GM21528 (cell line): Measurements from ENCODE around the gene SLC19A1.
"Not testable (repeated sequence)": the region's sequence is repeated elsewhere in the genome, so short reads cannot be mapped to it uniquely, and the experiment has no call there.

Source experiments
- ATAC-seq: cut with Tn5 transposase; IDR thresholded peaks from one replicate; pipeline ENCODE4 v1.9.1; 2021; ENCODE audit warnings: mild to moderate bottlenecking, moderate library complexity; ENCODE audit not compliant: unreplicated experiment, low FRiP score

The SLC19A1 gene

GRCh38 chr21:45577801-45578175 lies 35.5 kb upstream of the SLC19A1 start:
- ATAC-seq = no peak

- no peak for ATAC-seq
These were observed 34.8 kb upstream of the SLC19A1 start for GRCh38 chr21:45576838-45577737.

- no peak for ATAC-seq
These were observed 34.0 kb upstream of the SLC19A1 start for GRCh38 chr21:45575993-45576837.

GRCh38 chr21:45575304-45575992 lies 33.2 kb upstream of the SLC19A1 start:
- ATAC-seq = no peak

- no peak for ATAC-seq
These were observed 32.5 kb upstream of the SLC19A1 start for GRCh38 chr21:45574691-45575090.

GRCh38 chr21:45574081-45574501 lies 31.9 kb upstream of the SLC19A1 start:
- no peak for ATAC-seq

- ATAC-seq = no peak
These were observed 31.3 kb upstream of the SLC19A1 start for GRCh38 chr21:45573452-45574035.

GRCh38 chr21:45572783-45573451 lies 30.7 kb upstream of the SLC19A1 start:
- no peak for ATAC-seq

- ATAC-seq = no peak
These were observed 30.0 kb upstream of the SLC19A1 start for GRCh38 chr21:45572231-45572630.

GRCh38 chr21:45571641-45572040 lies 29.4 kb upstream of the SLC19A1 start:
- ATAC-seq = no peak

GRCh38 chr21:45570826-45571601 lies 28.8 kb upstream of the SLC19A1 start:
- ATAC-seq = no peak

- no peak for ATAC-seq
These were observed 27.8 kb upstream of the SLC19A1 start for GRCh38 chr21:45570071-45570470.

- ATAC-seq = no peak
These were observed 26.1 kb upstream of the SLC19A1 start for GRCh38 chr21:45568383-45568782.

GRCh38 chr21:45564137-45564536 lies 21.9 kb upstream of the SLC19A1 start:
- ATAC-seq = not testable (repeated sequence)

GRCh38 chr21:45562965-45563364 lies 20.7 kb upstream of the SLC19A1 start:
- ATAC-seq = no peak

GRCh38 chr21:45562402-45562801 lies 20.2 kb upstream of the SLC19A1 start:
- ATAC-seq = no peak

- ATAC-seq = not testable (repeated sequence)
These were observed 19.0 kb upstream of the SLC19A1 start for GRCh38 chr21:45561241-45561640.

GRCh38 chr21:45560106-45561021 lies 18.1 kb upstream of the SLC19A1 start:
- ATAC-seq = no peak
